ENCODE measurements around the gene ROM1. TPM values are rescaled to one million over a fixed set of nuclear protein-coding genes. Genes with fewer than 3 reads are reported as not detected.

Gene ROM1
- total RNA-seq, result 2.3 and 2.9 TPM in 2 replicates

DNA sequence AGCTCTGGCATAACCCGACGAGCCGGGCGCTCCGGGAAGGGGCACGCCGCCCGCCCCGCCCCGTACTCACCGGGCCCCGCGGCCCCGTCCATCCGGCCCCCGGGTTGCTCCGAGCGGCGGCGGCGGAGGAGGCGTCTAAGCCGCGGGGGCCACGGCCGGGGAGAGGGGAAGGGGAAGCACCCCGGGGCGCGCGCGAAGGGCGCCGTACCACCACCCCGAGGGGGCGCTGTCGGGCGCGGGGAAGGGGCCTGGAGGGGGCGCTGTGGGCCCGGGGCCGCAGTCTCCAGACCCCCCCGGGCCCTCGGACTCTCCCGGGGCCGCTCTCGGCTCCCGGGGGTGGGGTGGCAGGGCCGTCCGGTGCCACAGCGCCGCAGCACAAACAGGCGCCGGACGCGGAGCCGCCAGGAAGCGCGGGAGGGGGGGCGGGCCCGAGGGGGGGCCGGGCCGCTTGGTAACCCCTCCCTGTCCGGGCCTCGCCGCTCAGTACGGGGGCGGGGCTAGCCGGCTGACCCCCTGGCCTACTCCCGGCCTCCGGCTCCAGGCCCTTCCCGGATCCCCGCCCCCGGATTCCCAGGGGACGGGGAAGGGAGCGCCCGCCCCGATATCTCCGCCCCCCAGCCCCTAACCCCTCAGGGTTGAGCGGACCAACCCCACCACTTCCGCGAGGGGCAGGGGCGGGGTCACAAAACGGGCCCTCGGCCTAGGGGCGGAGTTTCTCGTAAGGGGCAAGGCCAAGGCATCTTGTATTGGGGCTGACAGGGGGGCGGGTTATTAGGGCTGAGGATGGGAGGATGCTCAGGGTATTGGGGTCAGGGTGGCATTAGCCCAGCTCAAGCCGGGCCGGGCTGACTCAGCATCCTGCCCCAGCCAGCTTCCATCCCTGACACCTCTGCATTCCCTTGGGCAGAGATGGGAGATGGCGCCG is at the start of gene ROM1, which contains the start of gene EML3:
Gene ROM1 (plus strand): TSS at position 892 of the 925 bp plus-strand sequence. CDS start 25 bp downstream, at position 917.
Gene EML3 (minus strand): TSS at position 410 of the 925 bp plus-strand sequence. CDS start 318 bp downstream, at position 92.

GRCh38 chr11:62573592-62574362 is 39.3 kb upstream of the ROM1 start, which contains the start of gene EEF1G:
Gene EEF1G, minus strand, starts transcription at chr11:62573891. Its CDS starts 49 bp downstream, at chr11:62573842.

GRCh38 chr11:62591448-62592145 is 21.5 kb upstream of the ROM1 start, which contains the start of gene TUT1:
Gene TUT1, minus strand, starts transcription at chr11:62591523. Its CDS starts 38 bp downstream, at chr11:62591485.

DNA sequence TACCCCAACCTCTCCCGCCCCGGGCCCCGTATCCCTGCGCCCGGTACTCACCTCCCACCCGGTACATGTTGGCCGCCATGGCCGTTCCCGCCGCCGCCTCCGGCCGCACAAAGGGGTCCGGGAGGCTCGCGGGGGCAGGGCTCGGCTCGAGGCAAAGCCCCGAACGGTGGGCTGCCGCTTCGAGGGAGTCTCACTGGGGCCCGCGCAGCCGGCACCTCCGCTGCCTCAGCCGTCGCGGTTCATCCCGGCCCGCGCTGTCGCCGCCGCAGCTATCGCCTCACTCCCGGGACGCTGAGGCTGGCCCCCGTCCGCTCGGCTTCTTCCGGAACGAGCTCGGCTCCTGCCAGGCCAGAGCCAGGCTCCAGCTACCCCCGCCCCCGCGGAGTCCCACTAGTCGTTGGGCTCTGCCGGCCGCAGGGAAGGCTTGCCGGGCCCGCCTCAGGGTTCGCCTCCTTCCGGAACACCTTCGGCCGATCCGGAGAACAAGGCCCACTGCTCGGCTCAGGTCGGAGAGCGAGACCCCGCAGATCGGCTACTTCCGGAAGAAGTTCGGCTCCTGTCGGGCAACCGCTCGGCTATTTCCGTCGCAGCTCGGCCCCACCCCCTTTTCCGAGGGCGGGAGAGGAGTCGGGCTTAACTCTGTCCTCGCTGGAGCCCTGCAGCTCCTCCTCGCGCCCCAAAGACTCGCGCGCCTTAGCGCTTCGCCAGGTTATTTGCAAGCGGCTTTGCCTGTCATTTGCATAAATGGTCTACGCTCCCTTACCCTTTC is 11.5 kb upstream of the ROM1 start, which contains the start of gene MTA2:
Gene MTA2 (minus strand): TSS at position 494 of the 769 bp plus-strand sequence. CDS start 415 bp downstream, at position 79.

GRCh38 chr11:62621567-62622470 is 8.8 kb downstream of the ROM1 start, which contains the start of gene B3GAT3:
Gene B3GAT3, minus strand, starts transcription at chr11:62621986. Its CDS starts 39 bp downstream, at chr11:62621947.

DNA sequence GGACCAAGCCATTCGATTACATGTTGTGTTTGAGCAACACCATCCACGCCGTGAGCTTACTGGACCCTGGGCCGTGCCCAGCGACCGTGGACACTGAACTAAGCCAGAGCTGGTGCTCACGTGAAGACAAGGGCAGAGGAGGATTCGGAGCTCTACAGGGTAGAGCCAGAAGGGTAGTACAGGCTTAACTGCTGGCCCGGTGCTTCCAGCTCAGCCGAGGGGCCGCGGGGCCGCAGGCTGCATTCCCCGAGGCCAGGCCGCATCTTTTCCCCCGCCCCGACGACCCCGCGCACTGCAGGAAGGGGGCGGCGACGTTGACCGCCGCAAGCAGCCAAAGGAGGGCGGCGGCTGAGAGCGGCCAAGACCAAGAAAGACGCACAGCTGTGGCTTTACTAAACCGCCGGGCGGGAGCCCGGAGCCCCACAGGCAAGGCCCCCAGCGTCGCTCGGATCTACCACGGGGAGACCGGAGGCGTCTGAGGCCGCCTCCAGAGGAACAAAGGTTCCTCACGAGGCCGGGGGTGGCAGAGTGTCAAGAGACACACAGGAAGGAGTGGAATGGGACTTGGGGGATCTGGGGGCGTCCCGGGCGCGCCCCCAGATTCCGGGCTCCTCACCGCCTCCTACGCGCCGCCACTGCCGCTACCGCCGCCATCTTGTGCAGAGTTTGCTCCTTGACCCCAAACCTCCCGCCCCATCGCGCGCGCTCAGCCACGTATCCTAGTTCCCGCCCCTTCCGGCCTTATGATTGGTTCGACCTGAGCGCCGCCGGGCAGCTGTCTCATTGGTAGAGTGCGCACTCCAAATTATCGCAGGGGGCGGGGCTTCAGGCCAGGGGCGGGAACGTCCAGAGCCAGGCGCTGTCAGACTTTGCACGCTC is 33.1 kb downstream of the ROM1 start, which contains the start of gene GANAB:
Gene GANAB (minus strand): TSS at position 668 of the 879 bp plus-strand sequence. CDS start 14 bp downstream, at position 654.

Other genes starting within 250 kb of the ROM1 start
- not detected in 2 replicates for gene SCGB1A1, start 194.2 kb upstream of the ROM1 start, total RNA-seq
- 598 and 812 TPM in 2 replicates for gene AHNAK, start 66.5 kb upstream of the ROM1 start, total RNA-seq
- 1,010 and 1,304 TPM in 2 replicates for gene EEF1G, start 39.4 kb upstream of the ROM1 start, total RNA-seq
- gene TUT1, start 21.7 kb upstream of the ROM1 start, total RNA-seq, result 7.0 TPM in 2 replicates
- 97.1 and 125 TPM in 2 replicates for gene MTA2, start 11.4 kb upstream of the ROM1 start, total RNA-seq
- 11.6 and 14.0 TPM in 2 replicates for gene EML3, start 482 bp upstream of the ROM1 start, total RNA-seq
- 34.3 and 50.9 TPM in 2 replicates for gene B3GAT3, start 8.7 kb downstream of the ROM1 start, total RNA-seq
- gene GANAB, start 33.4 kb downstream of the ROM1 start, total RNA-seq, result 315 and 475 TPM in 2 replicates
- 22.9 and 24.5 TPM in 2 replicates for gene INTS5, start 40.0 kb downstream of the ROM1 start, total RNA-seq
- 24.6 and 35.6 TPM in 2 replicates for gene C11orf98, start 52.0 kb downstream of the ROM1 start, total RNA-seq
- gene CSKMT, start 52.1 kb downstream of the ROM1 start, total RNA-seq, result 4.2 and 9.4 TPM in 2 replicates
- gene UQCC3, start 58.4 kb downstream of the ROM1 start, total RNA-seq, result 12.0 and 12.6 TPM in 2 replicates
- gene LBHD1, start 59.0 kb downstream of the ROM1 start, total RNA-seq, result 2.7 and 3.3 TPM in 2 replicates
- gene UBXN1, start 65.8 kb downstream of the ROM1 start, total RNA-seq, result 99.4 and 126 TPM in 2 replicates
- gene LRRN4CL, start 76.3 kb downstream of the ROM1 start, total RNA-seq, result 12.2 and 23.5 TPM in 2 replicates
- 37.4 and 39.5 TPM in 2 replicates for gene BSCL2, start 94.2 kb downstream of the ROM1 start, total RNA-seq
- not detected in 2 replicates for gene GNG3, start 94.4 kb downstream of the ROM1 start, total RNA-seq
- gene HNRNPUL2, start 114.2 kb downstream of the ROM1 start, total RNA-seq, result 9.6 and 16.4 TPM in 2 replicates
- gene TTC9C, start 115.2 kb downstream of the ROM1 start, total RNA-seq, result 30.0 and 35.2 TPM in 2 replicates
- 14.5 and 15.6 TPM in 2 replicates for gene ZBTB3, start 140.9 kb downstream of the ROM1 start, total RNA-seq
- gene POLR2G, start 148.3 kb downstream of the ROM1 start, total RNA-seq, result 66.9 and 68.8 TPM in 2 replicates
- gene TAF6L, start 158.1 kb downstream of the ROM1 start, total RNA-seq, result 29.2 and 30.7 TPM in 2 replicates
- gene TMEM179B, start 174.1 kb downstream of the ROM1 start, total RNA-seq, result 19.0 and 25.5 TPM in 2 replicates
- 21.8 and 24.1 TPM in 2 replicates for gene TMEM223, start 178.7 kb downstream of the ROM1 start, total RNA-seq
- gene NXF1, start 192.2 kb downstream of the ROM1 start, total RNA-seq, result 26.4 and 28.4 TPM in 2 replicates
- 42.4 and 52.6 TPM in 2 replicates for gene STX5, start 218.8 kb downstream of the ROM1 start, total RNA-seq
- gene TEX54, start 219.6 kb downstream of the ROM1 start, total RNA-seq, result not detected in 2 replicates
- gene WDR74, start 226.3 kb downstream of the ROM1 start, total RNA-seq, result 48.4 and 68.5 TPM in 2 replicates

Data from uterine smooth muscle cell (primary cell).